ENCODE results near the gene HTT.

Gene HTT

GRCh38 chr4:3177905-3178304 is 103.4 kb downstream of the HTT start:
- DNase-seq, result no peak

GRCh38 chr4:3178351-3178750 is 103.9 kb downstream of the HTT start:
- no peak for DNase-seq

- no peak for DNase-seq
Measured at GRCh38 chr4:3179126-3179706, 104.7 kb downstream of the HTT start.

GRCh38 chr4:3183008-3183407 is 108.5 kb downstream of the HTT start:
- no peak for DNase-seq

GRCh38 chr4:3184725-3185124 is 110.2 kb downstream of the HTT start:
- DNase-seq, result no peak

GRCh38 chr4:3186609-3187008 is 112.1 kb downstream of the HTT start:
- DNase-seq, result no peak

GRCh38 chr4:3188118-3188517 is 113.6 kb downstream of the HTT start:
- no peak for DNase-seq

GRCh38 chr4:3189459-3189858 is 115.0 kb downstream of the HTT start:
- no peak for DNase-seq

- DNase-seq, result no peak
Measured at GRCh38 chr4:3190549-3190948, 116.1 kb downstream of the HTT start.

- no peak for DNase-seq
Measured at GRCh38 chr4:3192188-3192587, 117.7 kb downstream of the HTT start.

- DNase-seq, result no peak
Measured at GRCh38 chr4:3192827-3193226, 118.3 kb downstream of the HTT start.

- no peak for DNase-seq
Measured at GRCh38 chr4:3193531-3194203, 119.2 kb downstream of the HTT start.

GRCh38 chr4:3196670-3197359 is 122.3 kb downstream of the HTT start:
- no peak for DNase-seq

GRCh38 chr4:3197366-3198105 is 123.1 kb downstream of the HTT start:
- DNase-seq, result no peak

GRCh38 chr4:3198906-3199305 is 124.4 kb downstream of the HTT start:
- DNase-seq, result no peak

GRCh38 chr4:3199653-3200422 is 125.4 kb downstream of the HTT start:
- DNase-seq, result no peak

GRCh38 chr4:3200423-3201090 is 126.1 kb downstream of the HTT start:
- DNase-seq, result no peak

GRCh38 chr4:3201718-3202702 is 127.5 kb downstream of the HTT start:
- DNase-seq, result no peak

- no peak for DNase-seq
Measured at GRCh38 chr4:3202836-3203820, 128.6 kb downstream of the HTT start.

- DNase-seq, result no peak
Measured at GRCh38 chr4:3203971-3204431, 129.5 kb downstream of the HTT start.

All from NCI-H510A treated with DMSO at 0.1 percent for 48 hours (cell line).